ENCODE measurements around the gene NUTF2.

The NUTF2 gene

DNA sequence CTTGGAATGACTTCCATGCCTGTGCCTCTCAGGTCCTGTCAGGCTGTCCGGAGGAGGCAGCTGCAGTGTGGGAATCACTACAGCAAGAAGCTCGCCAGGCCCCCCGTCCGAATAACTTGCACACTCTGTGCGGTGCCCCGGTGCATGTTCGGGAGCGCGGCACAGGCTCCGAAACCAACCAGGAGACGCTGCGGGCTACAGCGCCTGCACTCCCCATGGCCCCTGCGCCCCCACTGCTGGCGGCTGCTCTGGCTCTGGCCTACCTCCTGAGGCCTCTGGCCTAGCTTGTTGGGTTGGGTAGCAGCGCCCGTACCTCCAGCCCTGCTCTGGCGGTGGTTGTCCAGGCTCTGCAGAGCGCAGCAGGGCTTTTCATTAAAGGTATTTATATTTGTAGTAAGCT lies 39.2 kb downstream of the NUTF2 start:
- TF ChIP-seq, protein P1, sequence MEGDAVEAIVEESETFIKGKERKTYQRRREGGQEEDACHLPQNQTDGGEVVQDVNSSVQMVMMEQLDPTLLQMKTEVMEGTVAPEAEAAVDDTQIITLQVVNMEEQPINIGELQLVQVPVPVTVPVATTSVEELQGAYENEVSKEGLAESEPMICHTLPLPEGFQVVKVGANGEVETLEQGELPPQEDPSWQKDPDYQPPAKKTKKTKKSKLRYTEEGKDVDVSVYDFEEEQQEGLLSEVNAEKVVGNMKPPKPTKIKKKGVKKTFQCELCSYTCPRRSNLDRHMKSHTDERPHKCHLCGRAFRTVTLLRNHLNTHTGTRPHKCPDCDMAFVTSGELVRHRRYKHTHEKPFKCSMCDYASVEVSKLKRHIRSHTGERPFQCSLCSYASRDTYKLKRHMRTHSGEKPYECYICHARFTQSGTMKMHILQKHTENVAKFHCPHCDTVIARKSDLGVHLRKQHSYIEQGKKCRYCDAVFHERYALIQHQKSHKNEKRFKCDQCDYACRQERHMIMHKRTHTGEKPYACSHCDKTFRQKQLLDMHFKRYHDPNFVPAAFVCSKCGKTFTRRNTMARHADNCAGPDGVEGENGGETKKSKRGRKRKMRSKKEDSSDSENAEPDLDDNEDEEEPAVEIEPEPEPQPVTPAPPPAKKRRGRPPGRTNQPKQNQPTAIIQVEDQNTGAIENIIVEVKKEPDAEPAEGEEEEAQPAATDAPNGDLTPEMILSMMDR (IDR thresholded peaks at IDR 0.05; ENCODE audit: low read depth, low read length, poor library complexity, severe bottlenecking) = no peak
- no peak for TF ChIP-seq EZH2phosphoT487 (IDR thresholded peaks at IDR 0.05; ENCODE audit: borderline replicate concordance, low read length)
- peaks cover 44% of the 10 kb centered on the region for H3K36me3 ChIP-seq (ENCODE audit: control insufficient read depth, low read length)
- H3K9me2 ChIP-seq (replicated peaks; ENCODE audit: control insufficient read depth, low read length) = no peaks in the 10 kb centered on the region
- H3F3A ChIP-seq (ENCODE audit: control insufficient read depth, insufficient read depth) = 0 out of 2 replicates have a peak, but pooled peaks cover 2% of the 10 kb centered on the region
- no peak overlapping the region for H3K4me2 ChIP-seq (ENCODE audit: low read length)
- H3K4me1 ChIP-seq (ENCODE audit: control insufficient read depth, low read length) = no peaks in the 10 kb centered on the region
- H4K20me1 ChIP-seq (ENCODE audit: control insufficient read depth, insufficient read depth, low read depth, low read length) = no peaks in the 10 kb centered on the region
- H3K27ac ChIP-seq (ENCODE audit: low read depth, low read length) = no peak overlapping the region
- H3K27me3 ChIP-seq (ENCODE audit: control insufficient read depth, low read length) = no peaks in the 10 kb centered on the region
- no peaks in the 10 kb centered on the region for H3K79me2 ChIP-seq (ENCODE audit: control insufficient read depth, low read length)
- no peaks in the 10 kb centered on the region for H3K9me3 ChIP-seq (ENCODE audit: control insufficient read depth, insufficient read depth, low read length)
- no peak overlapping the region for H3K4me3 ChIP-seq (ENCODE audit: low read length)

DNA sequence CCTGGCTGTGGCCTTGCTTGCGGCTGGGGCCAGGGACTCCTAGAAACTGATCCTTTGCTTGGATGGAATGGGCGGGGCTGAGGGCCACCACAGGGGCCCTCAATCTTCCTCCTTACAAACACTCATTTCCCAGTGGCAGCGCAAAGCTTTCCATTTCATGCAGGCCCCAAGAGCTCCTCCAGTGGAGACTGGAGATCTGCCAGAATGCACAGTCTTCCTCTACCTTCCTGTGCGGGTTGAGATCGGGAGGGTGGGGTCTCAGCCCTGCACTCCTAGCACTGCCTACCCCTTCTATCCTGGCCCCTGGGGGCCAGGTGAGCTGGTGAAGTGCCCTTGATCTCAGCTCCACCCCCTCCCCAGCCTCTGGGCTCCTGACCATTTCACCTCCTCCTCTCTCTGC lies 39.7 kb downstream of the NUTF2 start:
- Histone ChIP-seq H3K9me3 (ENCODE audit: control insufficient read depth, insufficient read depth, low read length) (no peaks in the 10 kb centered on the region), H3K27ac (ENCODE audit: low read depth, low read length) (no peak overlapping the region), H3K4me2 (ENCODE audit: low read length) (no peak overlapping the region), H3K4me3 (ENCODE audit: low read length) (no peak overlapping the region), H3K27me3 (ENCODE audit: control insufficient read depth, low read length) (no peaks in the 10 kb centered on the region), H3K79me2 (ENCODE audit: control insufficient read depth, low read length) (no peaks in the 10 kb centered on the region), H4K20me1 (ENCODE audit: control insufficient read depth, insufficient read depth, low read depth, low read length) (no peaks in the 10 kb centered on the region), H3K9me2 (replicated peaks; ENCODE audit: control insufficient read depth, low read length) (no peaks in the 10 kb centered on the region), H3K36me3 (ENCODE audit: control insufficient read depth, low read length) (peaks cover 40% of the 10 kb centered on the region), H3F3A (ENCODE audit: control insufficient read depth, insufficient read depth) (0 out of 2 replicates have a peak, but pooled peaks cover 2% of the 10 kb centered on the region), H3K4me1 (ENCODE audit: control insufficient read depth, low read length) (no peaks in the 10 kb centered on the region)
- TF ChIP-seq, protein P1 (IDR thresholded peaks at IDR 0.05; ENCODE audit: low read depth, low read length, poor library complexity, severe bottlenecking) = no peak
- no peak for TF ChIP-seq EZH2phosphoT487 (IDR thresholded peaks at IDR 0.05; ENCODE audit: borderline replicate concordance, low read length)

DNA sequence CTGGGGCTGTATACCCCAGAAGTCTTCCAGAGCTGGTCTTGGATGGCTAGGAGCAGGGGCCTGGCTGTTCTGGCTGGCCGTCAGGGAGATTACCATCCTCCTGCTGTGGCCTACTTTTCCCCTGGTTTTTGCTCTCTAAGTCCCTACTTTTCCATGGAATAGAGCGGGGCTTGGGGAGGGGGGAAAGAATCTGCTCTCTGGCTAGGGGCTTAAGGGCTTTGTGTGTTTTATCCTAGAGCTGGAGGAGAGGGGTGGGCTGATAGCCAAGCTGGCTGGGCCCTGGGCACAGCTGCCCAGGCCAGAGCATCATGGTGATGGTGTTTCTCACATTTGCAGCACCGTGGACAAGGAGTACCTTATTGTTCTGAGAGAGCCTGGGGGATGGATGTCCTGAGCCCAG lies 41.6 kb downstream of the NUTF2 start:
- no peak overlapping the region for H3K4me2 ChIP-seq (ENCODE audit: low read length)
- no peaks in the 10 kb centered on the region for H3K9me3 ChIP-seq (ENCODE audit: control insufficient read depth, insufficient read depth, low read length)
- H3K4me3 ChIP-seq (ENCODE audit: low read length) = no peak overlapping the region
- TF ChIP-seq EZH2phosphoT487 (IDR thresholded peaks at IDR 0.05; ENCODE audit: borderline replicate concordance, low read length) = no peak
- TF ChIP-seq, protein P1 (IDR thresholded peaks at IDR 0.05; ENCODE audit: low read depth, low read length, poor library complexity, severe bottlenecking) = no peak
- H3F3A ChIP-seq (ENCODE audit: control insufficient read depth, insufficient read depth) = 0 out of 2 replicates have a peak, but pooled peaks cover 2% of the 10 kb centered on the region
- H3K27me3 ChIP-seq (ENCODE audit: control insufficient read depth, low read length) = no peaks in the 10 kb centered on the region
- no peaks in the 10 kb centered on the region for H4K20me1 ChIP-seq (ENCODE audit: control insufficient read depth, insufficient read depth, low read depth, low read length)
- H3K79me2 ChIP-seq (ENCODE audit: control insufficient read depth, low read length) = peaks cover 2% of the 10 kb centered on the region
- H3K27ac ChIP-seq (ENCODE audit: low read depth, low read length) = no peak overlapping the region
- H3K4me1 ChIP-seq (ENCODE audit: control insufficient read depth, low read length) = peaks cover 7% of the 10 kb centered on the region
- H3K36me3 ChIP-seq (ENCODE audit: control insufficient read depth, low read length) = peaks cover 21% of the 10 kb centered on the region
- no peaks in the 10 kb centered on the region for H3K9me2 ChIP-seq (replicated peaks; ENCODE audit: control insufficient read depth, low read length)
